GM10248 (cell line): ENCODE data around the gene DPP7.

Experiments used
- CTCF ChIA-PET: fragments of 300-600 bp; sonication (Branson Sonifier 250); formaldehyde crosslinking; extraction: SDS; loops from one replicate; lab custom pipeline; 2021; ENCODE audit warnings: antibody characterized with exemption; lab: Yijun Ruan, JAX
- POLR2A ChIA-PET: fragments of 350-650 bp; sonication (Branson Sonifier 250); formaldehyde crosslinking; extraction: SDS; loops from one replicate; lab custom pipeline; 2020; ENCODE audit warnings: antibody characterized with exemption; lab: Yijun Ruan, JAX
- DNase-seq: peaks from one replicate; pipeline ENCODE4 v3.0.0; 2012; ENCODE audit errors: extremely low spot score
- TF ChIP-seq, protein P1 (sequence below): IDR thresholded peaks from 2 replicates; pipeline ENCODE4 v1.5.1; 2012; ENCODE audit warnings: mild to moderate bottlenecking, low read depth; ENCODE audit errors: extremely low read depth, missing control alignments, control extremely low read depth

DPP7 gene

DNA sequence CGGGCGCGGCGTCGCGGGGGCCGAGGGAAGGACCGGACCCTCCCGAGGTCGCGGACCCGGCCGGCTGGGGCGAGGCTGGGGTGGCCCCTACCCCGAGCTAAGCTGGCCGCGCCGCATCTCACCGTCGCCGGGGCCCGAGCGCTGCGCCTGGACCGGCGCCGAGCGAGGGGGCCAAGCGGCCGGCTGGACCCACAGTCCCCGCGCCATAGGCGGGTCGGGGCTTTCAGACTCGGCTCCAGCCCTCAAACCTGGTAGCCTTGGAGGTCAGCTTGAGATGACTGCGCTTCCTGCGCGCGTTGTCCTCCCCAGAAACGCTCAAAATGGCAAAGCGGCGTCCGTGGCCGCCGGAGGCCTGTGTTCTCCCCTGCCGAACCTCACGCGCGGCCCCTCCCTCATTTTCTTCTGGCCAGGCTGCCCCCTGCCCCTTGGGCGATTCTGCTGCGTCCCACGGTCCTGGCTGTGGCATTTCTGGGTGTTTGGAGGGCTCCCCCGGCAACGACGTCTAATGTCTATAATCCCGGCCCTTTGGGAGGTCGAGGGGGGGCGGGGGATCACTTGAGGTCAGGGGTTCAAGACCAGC, 15.7 kb upstream of the DPP7 start:
- ChIA-PET CTCF (interaction anchor here (0.7 to 2.6 kb wide), 9 partner anchors 11 to 293 kb away, joined by 3 to 19 read pairs (median 4); partner anchors contain the start of genes EXD3, RNF224 and TPRN), POLR2A (interaction anchor here (0.9 to 1.6 kb wide), 6 partner anchors 21 to 114 kb away, joined by 3 to 15 read pairs (median 5); partner anchors contain the start of genes SSNA1, TPRN and TUBB4B)
- no peak for DNase-seq
- TF ChIP-seq, protein P1, sequence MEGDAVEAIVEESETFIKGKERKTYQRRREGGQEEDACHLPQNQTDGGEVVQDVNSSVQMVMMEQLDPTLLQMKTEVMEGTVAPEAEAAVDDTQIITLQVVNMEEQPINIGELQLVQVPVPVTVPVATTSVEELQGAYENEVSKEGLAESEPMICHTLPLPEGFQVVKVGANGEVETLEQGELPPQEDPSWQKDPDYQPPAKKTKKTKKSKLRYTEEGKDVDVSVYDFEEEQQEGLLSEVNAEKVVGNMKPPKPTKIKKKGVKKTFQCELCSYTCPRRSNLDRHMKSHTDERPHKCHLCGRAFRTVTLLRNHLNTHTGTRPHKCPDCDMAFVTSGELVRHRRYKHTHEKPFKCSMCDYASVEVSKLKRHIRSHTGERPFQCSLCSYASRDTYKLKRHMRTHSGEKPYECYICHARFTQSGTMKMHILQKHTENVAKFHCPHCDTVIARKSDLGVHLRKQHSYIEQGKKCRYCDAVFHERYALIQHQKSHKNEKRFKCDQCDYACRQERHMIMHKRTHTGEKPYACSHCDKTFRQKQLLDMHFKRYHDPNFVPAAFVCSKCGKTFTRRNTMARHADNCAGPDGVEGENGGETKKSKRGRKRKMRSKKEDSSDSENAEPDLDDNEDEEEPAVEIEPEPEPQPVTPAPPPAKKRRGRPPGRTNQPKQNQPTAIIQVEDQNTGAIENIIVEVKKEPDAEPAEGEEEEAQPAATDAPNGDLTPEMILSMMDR = no peak

DNA sequence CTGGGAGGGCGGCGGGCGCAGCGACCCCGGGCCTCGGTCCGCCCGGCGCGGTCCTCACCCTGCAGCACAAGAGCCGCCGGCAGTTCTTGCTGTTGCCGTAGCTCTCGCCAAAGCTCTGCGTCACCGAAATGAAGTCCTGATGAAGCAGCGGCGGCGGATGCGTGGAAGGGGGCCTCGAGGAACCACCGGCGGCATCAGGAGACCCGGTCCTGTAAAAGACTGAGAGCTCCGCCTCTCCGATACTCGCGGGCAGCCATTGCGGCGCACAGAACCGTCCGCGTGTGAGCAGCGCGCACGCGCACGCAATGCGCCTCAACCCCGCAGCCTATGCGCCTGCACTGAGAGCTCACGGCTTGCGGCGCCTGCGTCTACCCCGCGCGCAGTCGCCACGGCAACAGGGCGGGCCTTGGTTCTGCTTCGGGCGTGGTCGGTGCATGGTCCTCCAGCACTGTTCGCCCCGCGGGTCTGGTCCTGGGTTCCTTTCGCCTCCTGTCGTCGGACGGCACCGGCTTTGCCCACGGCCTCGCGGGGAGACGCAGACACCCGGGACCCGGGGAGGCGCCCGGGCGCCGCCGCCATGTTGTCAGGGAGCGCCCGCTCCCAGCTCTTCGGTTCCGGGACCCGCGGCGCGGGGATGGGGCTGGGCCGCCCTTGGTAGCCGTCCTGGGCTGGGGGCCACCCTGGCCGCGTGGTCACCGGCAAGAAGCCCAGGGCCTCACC, 15.1 kb upstream of the DPP7 start:
- ChIA-PET CTCF (interaction anchor here (0.7 to 2.6 kb wide), 12 partner anchors 10 to 293 kb away, joined by 3 to 19 read pairs (median 4); partner anchors contain the start of genes ANAPC2, EXD3, RNF224 and TPRN), POLR2A (interaction anchor here (0.9 to 1.6 kb wide), 7 partner anchors 21 to 114 kb away, joined by 3 to 15 read pairs (median 4); partner anchors contain the start of genes MAN1B1, SSNA1, TPRN and TUBB4B)
- TF ChIP-seq, protein P1 = no peak
- DNase-seq = peak; percentile 93

DNA sequence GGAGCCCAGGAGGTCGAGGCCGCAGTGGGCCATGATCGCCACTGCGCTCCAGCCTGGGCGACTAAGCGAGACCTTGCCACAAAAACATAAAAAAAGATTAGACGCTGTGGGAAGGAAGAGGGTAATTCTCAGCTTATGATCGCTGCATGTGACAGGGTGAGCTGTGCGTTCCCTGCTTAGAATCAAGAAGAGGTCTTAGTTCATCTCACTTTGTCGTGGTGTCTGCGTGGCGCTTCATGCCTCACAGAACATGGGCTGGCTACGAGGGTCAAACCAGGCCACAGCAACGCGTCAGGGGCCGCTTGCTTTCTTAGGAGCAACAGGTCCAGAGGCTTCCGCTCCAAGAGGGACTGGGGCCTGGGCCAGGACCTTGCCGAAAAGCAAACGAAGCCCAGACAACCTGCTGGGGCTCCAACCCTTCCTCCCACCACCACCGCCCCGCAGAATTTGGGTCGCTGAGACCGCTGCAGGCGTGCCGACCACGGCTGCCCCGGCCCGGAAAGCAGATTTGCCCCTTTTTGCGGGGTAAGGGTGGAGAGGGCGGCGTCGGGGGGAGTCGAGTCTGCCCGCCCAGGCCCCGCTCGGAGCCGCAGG, 14.4 kb upstream of the DPP7 start:
- POLR2A ChIA-PET = interaction anchor here (0.9 to 1.6 kb wide), 7 partner anchors 22 to 115 kb away, joined by 3 to 15 read pairs (median 4); partner anchors contain the start of genes MAN1B1, SSNA1, TPRN and TUBB4B

DNA sequence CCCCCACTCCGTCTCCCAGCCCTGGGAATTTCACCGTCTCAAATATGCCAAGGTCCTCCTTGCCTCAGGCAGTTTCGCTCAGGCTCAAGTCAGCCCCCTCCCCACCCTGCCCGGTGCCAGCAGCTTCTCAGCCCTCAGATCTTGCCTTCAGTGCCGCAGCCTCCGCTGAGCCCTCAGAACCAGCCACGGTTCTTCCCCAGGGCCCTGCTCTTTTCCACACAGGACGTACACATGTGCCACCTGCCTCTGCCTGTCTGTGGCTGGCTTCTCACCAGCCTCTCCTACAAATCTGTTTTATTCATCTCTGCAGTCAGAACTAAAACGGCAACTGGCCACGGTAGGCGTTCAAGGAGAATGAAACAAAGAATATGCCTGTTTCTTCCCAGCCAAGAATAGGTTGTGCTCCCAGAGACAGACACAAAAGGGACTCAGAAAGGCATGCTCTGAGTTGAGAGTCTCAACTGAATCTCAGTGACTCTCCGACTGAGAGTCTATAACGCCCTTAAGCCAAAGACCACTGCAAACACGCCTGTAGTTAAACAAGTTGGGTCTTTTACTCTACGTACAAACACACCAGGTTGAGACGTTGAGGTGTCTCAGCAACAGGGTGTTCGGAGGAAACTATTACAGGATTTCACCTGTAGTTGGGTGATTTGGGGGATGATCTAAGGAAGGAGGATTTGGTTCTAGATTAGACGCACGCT, 13.8 kb upstream of the DPP7 start:
- DNase-seq = no peak
- TF ChIP-seq, protein P1 = no peak
- POLR2A ChIA-PET = interaction anchor here (0.6 to 1.3 kb wide), 5 partner anchors 22 to 113 kb away, joined by 3 to 12 read pairs (median 8); partner anchors contain the start of genes MAN1B1 and TUBB4B
- CTCF ChIA-PET = interaction anchor here (1.0 to 2.5 kb wide), 4 partner anchors 33 to 109 kb away, joined by 3 to 13 read pairs (median 6); partner anchors contain the start of genes ANAPC2 and RNF224

More for the DNA sequence above, 14.4 kb upstream of the DPP7 start:
- CTCF ChIA-PET = interaction anchor here (1.0 to 2.4 kb wide), 10 partner anchors 10 to 99 kb away, joined by 3 to 19 read pairs (median 4); partner anchors contain the start of genes ANAPC2, RNF224 and TPRN
- TF ChIP-seq, protein P1 = no peak
- DNase-seq = no peak

DNA sequence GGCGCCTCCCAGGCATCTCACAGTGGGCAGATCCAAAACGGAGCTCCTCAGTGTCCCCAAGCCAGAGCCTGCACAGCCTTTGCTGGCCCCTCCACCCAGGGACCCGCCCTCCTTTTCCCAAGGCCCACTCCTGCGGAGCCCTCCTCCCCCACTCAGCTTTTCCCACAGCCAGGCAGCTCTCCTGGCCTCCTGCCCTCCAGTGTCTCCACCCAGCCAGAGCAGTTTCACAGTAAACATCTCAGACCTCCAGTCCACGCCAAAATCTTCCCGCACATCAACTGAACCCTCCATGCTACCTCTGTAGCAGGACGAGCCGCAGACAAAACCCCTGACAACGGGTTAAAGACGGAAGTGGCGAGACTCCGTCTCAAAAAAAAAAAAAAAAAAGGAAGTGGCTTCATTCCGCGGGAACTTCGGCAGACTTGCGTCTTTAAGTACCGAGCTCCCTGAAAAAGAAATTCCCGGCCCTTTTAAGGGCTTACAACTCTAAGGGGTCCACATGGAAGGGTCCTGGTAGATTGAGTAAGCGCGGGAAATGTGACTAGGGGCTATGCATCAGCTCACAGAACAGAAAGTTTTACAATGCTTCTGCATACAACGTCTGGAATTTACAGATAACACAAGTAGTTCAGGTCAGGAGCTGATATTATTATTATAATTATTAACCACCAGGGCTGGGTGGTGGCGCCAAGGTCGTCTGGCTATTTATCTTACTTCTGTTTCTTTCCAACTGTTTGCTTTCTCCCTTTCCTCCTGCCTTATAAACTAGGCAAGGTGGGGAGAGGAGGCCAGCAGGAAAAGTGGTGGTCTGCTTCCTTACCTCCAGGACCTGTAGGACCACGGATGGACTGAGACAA, 13.0 kb upstream of the DPP7 start:
- TF ChIP-seq, protein P1 = no peak
- CTCF ChIA-PET = interaction anchor here (1.0 to 2.5 kb wide), 3 partner anchors 32 to 110 kb away, joined by 4 to 13 read pairs (median 8); partner anchors contain the start of gene RNF224
- POLR2A ChIA-PET = interaction anchor here (0.6 to 1.3 kb wide), 4 partner anchors 23 to 113 kb away, joined by 3 to 12 read pairs (median 8); partner anchors contain the start of gene TUBB4B
- peak; percentile 64 for DNase-seq
